Measurements from ENCODE around the gene FLNC.

Gene FLNC

GRCh38 chr7:128872394-128872824, 42.2 kb downstream of the FLNC start:
- TF ChIP-seq CTCF (IDR thresholded peaks at IDR 0.05; ENCODE audit: low read depth, low read length), result no peak
- DNase-seq, result no peak
- peaks cover 9% of the 10 kb centered on the region for H3K4me1 ChIP-seq
- H3K9me3 ChIP-seq, result no peaks in the 10 kb centered on the region
- no peaks in the 10 kb centered on the region for H3K36me3 ChIP-seq
- no peaks in the 10 kb centered on the region for H3K27me3 ChIP-seq
- no peak overlapping the region for H3K4me3 ChIP-seq (ENCODE audit: low read depth, low read length)

GRCh38 chr7:128873234-128873633, 43.0 kb downstream of the FLNC start:
- H3K27me3 ChIP-seq, result no peaks in the 10 kb centered on the region
- peaks cover 4% of the 10 kb centered on the region for H3K4me1 ChIP-seq
- DNase-seq, result no peak
- H3K9me3 ChIP-seq, result no peaks in the 10 kb centered on the region
- no peaks in the 10 kb centered on the region for H3K36me3 ChIP-seq
- TF ChIP-seq CTCF (IDR thresholded peaks at IDR 0.05; ENCODE audit: low read depth, low read length), result no peak
- H3K4me3 ChIP-seq (ENCODE audit: low read depth, low read length), result no peak overlapping the region

- Histone ChIP-seq H3K4me1 (no peaks in the 10 kb centered on the region), H3K36me3 (no peaks in the 10 kb centered on the region), H3K4me3 (ENCODE audit: low read depth, low read length) (no peak overlapping the region), H3K9me3 (no peaks in the 10 kb centered on the region), H3K27me3 (no peaks in the 10 kb centered on the region)
- no peak for TF ChIP-seq CTCF (IDR thresholded peaks at IDR 0.05; ENCODE audit: low read depth, low read length)
- DNase-seq, result peak; percentile 18
Measured at GRCh38 chr7:128874140-128875031, 44.2 kb downstream of the FLNC start.

GRCh38 chr7:128875523-128875948, 45.3 kb downstream of the FLNC start:
- Histone ChIP-seq H3K36me3 (no peaks in the 10 kb centered on the region), H3K27me3 (no peaks in the 10 kb centered on the region), H3K9me3 (no peaks in the 10 kb centered on the region), H3K4me1 (0 out of 2 replicates have a peak, but pooled peaks cover 5% of the 10 kb centered on the region), H3K4me3 (ENCODE audit: low read depth, low read length) (no peak overlapping the region)
- peak; percentile 7 for DNase-seq
- no peak for TF ChIP-seq CTCF (IDR thresholded peaks at IDR 0.05; ENCODE audit: low read depth, low read length)

- no peak for TF ChIP-seq CTCF (IDR thresholded peaks at IDR 0.05; ENCODE audit: low read depth, low read length)
Measured at GRCh38 chr7:128876127-128876526, 45.9 kb downstream of the FLNC start.

GRCh38 chr7:128876586-128876977, 46.4 kb downstream of the FLNC start:
- Histone ChIP-seq H3K36me3 (no peaks in the 10 kb centered on the region), H3K4me3 (ENCODE audit: low read depth, low read length) (no peak overlapping the region), H3K9me3 (no peaks in the 10 kb centered on the region), H3K27me3 (no peaks in the 10 kb centered on the region), H3K4me1 (0 out of 2 replicates have a peak, but pooled peaks cover 5% of the 10 kb centered on the region)
- TF ChIP-seq CTCF (IDR thresholded peaks at IDR 0.05; ENCODE audit: low read depth, low read length), result no peak
- no peak for DNase-seq

More at GRCh38 chr7:128876127-128876526, 45.9 kb downstream of the FLNC start:
- H3K9me3 ChIP-seq, result no peaks in the 10 kb centered on the region
- no peaks in the 10 kb centered on the region for H3K36me3 ChIP-seq
- H3K4me3 ChIP-seq (ENCODE audit: low read depth, low read length), result no peak overlapping the region
- 0 out of 2 replicates have a peak, but pooled peaks cover 5% of the 10 kb centered on the region for H3K4me1 ChIP-seq
- DNase-seq, result no peak
- no peaks in the 10 kb centered on the region for H3K27me3 ChIP-seq
